ENCODE data around the gene C6orf132.

DNA sequence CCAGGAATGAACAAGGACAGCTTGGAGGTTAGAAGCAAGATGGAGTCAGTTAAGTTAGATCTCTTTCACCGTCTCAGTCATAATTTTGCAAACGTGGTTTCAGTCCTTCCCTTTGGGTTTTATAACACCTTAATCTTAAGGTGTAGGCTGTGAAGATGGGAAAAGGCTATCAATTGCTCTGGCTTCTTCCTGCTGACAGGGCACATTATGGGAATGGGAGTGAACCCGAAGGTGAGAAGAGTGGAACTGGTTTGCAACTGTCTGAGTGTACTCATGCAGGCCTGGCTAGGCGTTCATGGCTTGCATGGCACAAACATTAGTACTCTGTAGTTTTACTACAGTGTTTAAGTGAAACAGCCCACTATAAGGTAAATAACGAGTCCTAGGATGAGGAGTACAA, 82.7 kb downstream of the C6orf132 start:
- TF ChIP-seq, protein P1, sequence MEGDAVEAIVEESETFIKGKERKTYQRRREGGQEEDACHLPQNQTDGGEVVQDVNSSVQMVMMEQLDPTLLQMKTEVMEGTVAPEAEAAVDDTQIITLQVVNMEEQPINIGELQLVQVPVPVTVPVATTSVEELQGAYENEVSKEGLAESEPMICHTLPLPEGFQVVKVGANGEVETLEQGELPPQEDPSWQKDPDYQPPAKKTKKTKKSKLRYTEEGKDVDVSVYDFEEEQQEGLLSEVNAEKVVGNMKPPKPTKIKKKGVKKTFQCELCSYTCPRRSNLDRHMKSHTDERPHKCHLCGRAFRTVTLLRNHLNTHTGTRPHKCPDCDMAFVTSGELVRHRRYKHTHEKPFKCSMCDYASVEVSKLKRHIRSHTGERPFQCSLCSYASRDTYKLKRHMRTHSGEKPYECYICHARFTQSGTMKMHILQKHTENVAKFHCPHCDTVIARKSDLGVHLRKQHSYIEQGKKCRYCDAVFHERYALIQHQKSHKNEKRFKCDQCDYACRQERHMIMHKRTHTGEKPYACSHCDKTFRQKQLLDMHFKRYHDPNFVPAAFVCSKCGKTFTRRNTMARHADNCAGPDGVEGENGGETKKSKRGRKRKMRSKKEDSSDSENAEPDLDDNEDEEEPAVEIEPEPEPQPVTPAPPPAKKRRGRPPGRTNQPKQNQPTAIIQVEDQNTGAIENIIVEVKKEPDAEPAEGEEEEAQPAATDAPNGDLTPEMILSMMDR (conservative IDR thresholded peaks at IDR 0.05; ENCODE audit: low read depth in 2 of 2) = no peak
- TF ChIP-seq POLR2AphosphoS5 (IDR thresholded peaks at IDR 0.05; ENCODE audit: low read depth) = no peak
- TF ChIP-seq, protein P2, sequence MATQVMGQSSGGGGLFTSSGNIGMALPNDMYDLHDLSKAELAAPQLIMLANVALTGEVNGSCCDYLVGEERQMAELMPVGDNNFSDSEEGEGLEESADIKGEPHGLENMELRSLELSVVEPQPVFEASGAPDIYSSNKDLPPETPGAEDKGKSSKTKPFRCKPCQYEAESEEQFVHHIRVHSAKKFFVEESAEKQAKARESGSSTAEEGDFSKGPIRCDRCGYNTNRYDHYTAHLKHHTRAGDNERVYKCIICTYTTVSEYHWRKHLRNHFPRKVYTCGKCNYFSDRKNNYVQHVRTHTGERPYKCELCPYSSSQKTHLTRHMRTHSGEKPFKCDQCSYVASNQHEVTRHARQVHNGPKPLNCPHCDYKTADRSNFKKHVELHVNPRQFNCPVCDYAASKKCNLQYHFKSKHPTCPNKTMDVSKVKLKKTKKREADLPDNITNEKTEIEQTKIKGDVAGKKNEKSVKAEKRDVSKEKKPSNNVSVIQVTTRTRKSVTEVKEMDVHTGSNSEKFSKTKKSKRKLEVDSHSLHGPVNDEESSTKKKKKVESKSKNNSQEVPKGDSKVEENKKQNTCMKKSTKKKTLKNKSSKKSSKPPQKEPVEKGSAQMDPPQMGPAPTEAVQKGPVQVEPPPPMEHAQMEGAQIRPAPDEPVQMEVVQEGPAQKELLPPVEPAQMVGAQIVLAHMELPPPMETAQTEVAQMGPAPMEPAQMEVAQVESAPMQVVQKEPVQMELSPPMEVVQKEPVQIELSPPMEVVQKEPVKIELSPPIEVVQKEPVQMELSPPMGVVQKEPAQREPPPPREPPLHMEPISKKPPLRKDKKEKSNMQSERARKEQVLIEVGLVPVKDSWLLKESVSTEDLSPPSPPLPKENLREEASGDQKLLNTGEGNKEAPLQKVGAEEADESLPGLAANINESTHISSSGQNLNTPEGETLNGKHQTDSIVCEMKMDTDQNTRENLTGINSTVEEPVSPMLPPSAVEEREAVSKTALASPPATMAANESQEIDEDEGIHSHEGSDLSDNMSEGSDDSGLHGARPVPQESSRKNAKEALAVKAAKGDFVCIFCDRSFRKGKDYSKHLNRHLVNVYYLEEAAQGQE (IDR thresholded peaks at IDR 0.05; ENCODE audit: unreplicated experiment) = no peak
- TF ChIP-seq EZH2 (IDR thresholded peaks at IDR 0.05; ENCODE audit: low read depth, unreplicated experiment) = no peak
- TF ChIP-seq JUNB (IDR thresholded peaks at IDR 0.05; ENCODE audit: unreplicated experiment) = no peak
- no peak for TF ChIP-seq ZNF114 (CRISPR knock-in tag; IDR thresholded peaks at IDR 0.05)
- no peak for TF ChIP-seq CREB1 (CRISPR knock-in tag; IDR thresholded peaks at IDR 0.05; ENCODE audit: low read depth)
- no peak for TF ChIP-seq EZH2phosphoT487 (IDR thresholded peaks at IDR 0.05; ENCODE audit: unreplicated experiment)
- TF ChIP-seq ZNF462 (CRISPR knock-in tag; IDR thresholded peaks at IDR 0.05) = no peak
